Measurements from ENCODE around the gene PRKACG. TPM values are rescaled to one million over a fixed set of nuclear protein-coding genes. Genes with fewer than 3 reads are reported as not detected.
A peak's percentile ranks its signal among the peaks of the same experiment; 100 is the strongest.
"Not testable (repeated sequence)": the region's sequence is repeated elsewhere in the genome, so short reads cannot be mapped to it uniquely, and the experiment has no call there.

Gene PRKACG
- total and polyA plus RNA-seq, 12 donors: not detected

GRCh38 chr9:69054989-69055388 lies 41.1 kb upstream of the PRKACG start:
- no peak for DNase-seq
- Histone ChIP-seq H3K9me3 (replicated peaks in 1 of 3) (no peaks in the 10 kb centered on the region), H3K27ac (no peak overlapping the region), H3K4me1 (replicated peaks in 1 of 2) (peaks cover 4 to 6% of the 10 kb centered on the region in 2 donors), H3K4me3 (no peak overlapping the region), H3K27me3 (no peaks in the 10 kb centered on the region), H3K36me3 (replicated peaks in 1 of 2) (peaks cover 0 to under 1% of the 10 kb centered on the region in 2 donors)
- intact Hi-C loops (cut with DNase I): loop anchor here in 1 of 2 donors (5.0 kb wide), 1 partner anchor 137 kb away; no protein-coding TSS in a partner anchor
- WGBS, 4 donors: 75 to 88% (median 80%) methylated on average over 1 of the region's 1 CpG
- no peak for TF ChIP-seq CTCF (IDR thresholded peaks at IDR 0.05)
- no peak for TF ChIP-seq POLR2A (IDR thresholded peaks at IDR 0.05)

- H3K9me3 ChIP-seq (replicated peaks in 1 of 3); H3K27me3 ChIP-seq; H3K4me3 ChIP-seq; H3K4me1 ChIP-seq (replicated peaks in 1 of 2): not testable (repeated sequence)
- H3K27ac ChIP-seq: peak overlapping the region in 2 of 5 donors; percentile 34 to 47
- peaks cover 0 to 23% of the 10 kb centered on the region in 2 donors for H3K36me3 ChIP-seq (replicated peaks in 1 of 2)
- intact Hi-C loops (cut with DNase I): loop anchor here in 1 of 2 donors (5.0 kb wide), 1 partner anchor 141 kb away; no protein-coding TSS in a partner anchor
- peak in 6 of 7 donors; percentile 41 to 82 (median 72) for DNase-seq
- WGBS, 4 donors: 43 to 58% (median 55%) methylated on average over 12 of the region's 12 CpGs
Measured at GRCh38 chr9:69050936-69051335, 37.0 kb upstream of the PRKACG start.

GRCh38 chr9:69049094-69049493 lies 35.2 kb upstream of the PRKACG start:
- Histone ChIP-seq H3K4me1 (replicated peaks in 1 of 2) (peaks cover 15 to 16% of the 10 kb centered on the region in 2 donors), H3K36me3 (replicated peaks in 1 of 2) (peaks cover 0 to 23% of the 10 kb centered on the region in 2 donors), H3K27ac (no peak overlapping the region), H3K9me3 (replicated peaks in 1 of 3) (no peaks in the 10 kb centered on the region), H3K27me3 (no peaks in the 10 kb centered on the region), H3K4me3 (no peak overlapping the region)
- intact Hi-C loops (cut with DNase I): no loop called here
- WGBS, 4 donors: 86 to 93% (median 89%) methylated on average over 6 of the region's 6 CpGs
- TF ChIP-seq CTCF (IDR thresholded peaks at IDR 0.05): no peak
- TF ChIP-seq POLR2A (IDR thresholded peaks at IDR 0.05): no peak
- DNase-seq: no peak

GRCh38 chr9:69047371-69047770 lies 33.5 kb upstream of the PRKACG start:
- WGBS, 4 donors: 56 to 61% (median 56%) methylated on average over 2 to 4 of the region's 4 CpGs
- H3K27me3 ChIP-seq: no peaks in the 10 kb centered on the region
- no peak for DNase-seq
- no peak overlapping the region for H3K27ac ChIP-seq
- intact Hi-C loops (cut with DNase I): no loop called here
- H3K4me1 ChIP-seq (replicated peaks in 1 of 2): peaks cover 17 to 19% of the 10 kb centered on the region in 2 donors
- peaks cover 0 to 23% of the 10 kb centered on the region in 2 donors for H3K36me3 ChIP-seq (replicated peaks in 1 of 2)
- TF ChIP-seq POLR2A (IDR thresholded peaks at IDR 0.05): no peak
- H3K4me3 ChIP-seq: no peak overlapping the region
- no peaks in the 10 kb centered on the region for H3K9me3 ChIP-seq (replicated peaks in 1 of 3)

- Histone ChIP-seq H3K36me3 (replicated peaks in 1 of 2) (peaks cover 0 to 23% of the 10 kb centered on the region in 2 donors), H3K4me1 (replicated peaks in 1 of 2) (peaks cover 17 to 25% of the 10 kb centered on the region in 2 donors), H3K9me3 (replicated peaks in 1 of 3) (no peaks in the 10 kb centered on the region), H3K4me3 (no peak overlapping the region), H3K27me3 (no peaks in the 10 kb centered on the region), H3K27ac (no peak overlapping the region)
- intact Hi-C loops (cut with DNase I): no loop called here
- DNase-seq: no peak
- WGBS, 4 donors: 60 to 73% (median 64%) methylated on average over 4 of the region's 4 CpGs
- no peak for TF ChIP-seq CTCF (IDR thresholded peaks at IDR 0.05)
Measured at GRCh38 chr9:69046723-69047122, 32.8 kb upstream of the PRKACG start.
